HG02642 (cell line): ENCODE results near the gene GPR155.
"Not testable (repeated sequence)": the region's sequence is repeated elsewhere in the genome, so short reads cannot be mapped to it uniquely, and the experiment has no call there.

Experiments used
- ATAC-seq: cut with Tn5 transposase; IDR thresholded peaks from one replicate; pipeline ENCODE4 v1.9.1; 2021; ENCODE audit warnings: mild to moderate bottlenecking; ENCODE audit not compliant: unreplicated experiment, poor library complexity

The GPR155 gene

GRCh38 chr2:174492963-174493431 is 6.2 kb upstream of the GPR155 start:
- peak; percentile 89 for ATAC-seq

- no peak for ATAC-seq
Measured at GRCh38 chr2:174491947-174492346, 5.1 kb upstream of the GPR155 start.

GRCh38 chr2:174490051-174490450 is 3.2 kb upstream of the GPR155 start:
- ATAC-seq = no peak

- not testable (repeated sequence) for ATAC-seq
Measured at GRCh38 chr2:174489520-174489919, 2.7 kb upstream of the GPR155 start.

GRCh38 chr2:174487820-174488162 is 962 bp upstream of the GPR155 start:
- ATAC-seq = no peak

- ATAC-seq = peak; percentile 88
Measured at GRCh38 chr2:174487108-174487819, 435 bp upstream of the GPR155 start.

GRCh38 chr2:174485788-174486562 is 854 bp downstream of the GPR155 start:
- peak; percentile 31 for ATAC-seq

GRCh38 chr2:174485045-174485444 is 1.8 kb downstream of the GPR155 start:
- not testable (repeated sequence) for ATAC-seq

- no peak for ATAC-seq
Measured at GRCh38 chr2:174484573-174484972, 2.3 kb downstream of the GPR155 start.

- ATAC-seq = no peak
Measured at GRCh38 chr2:174482854-174483253, 4.0 kb downstream of the GPR155 start.

- no peak for ATAC-seq
Measured at GRCh38 chr2:174477759-174478158, 9.1 kb downstream of the GPR155 start.

GRCh38 chr2:174473796-174474195 is 13.0 kb downstream of the GPR155 start:
- no peak for ATAC-seq

- ATAC-seq = no peak
Measured at GRCh38 chr2:174465327-174465726, 21.5 kb downstream of the GPR155 start.

GRCh38 chr2:174461221-174461620 is 25.6 kb downstream of the GPR155 start:
- ATAC-seq = no peak

GRCh38 chr2:174454566-174454965 is 32.3 kb downstream of the GPR155 start:
- no peak for ATAC-seq

- no peak for ATAC-seq
Measured at GRCh38 chr2:174450021-174450816, 36.6 kb downstream of the GPR155 start.

- ATAC-seq = no peak
Measured at GRCh38 chr2:174449033-174449432, 37.8 kb downstream of the GPR155 start.

GRCh38 chr2:174446531-174446930 is 40.3 kb downstream of the GPR155 start:
- ATAC-seq = no peak

GRCh38 chr2:174445248-174445647 is 41.6 kb downstream of the GPR155 start:
- ATAC-seq = no peak

GRCh38 chr2:174444761-174445160 is 42.1 kb downstream of the GPR155 start:
- no peak for ATAC-seq
